Keratinocyte (primary cell): ENCODE results near the gene MLN. TPM values are rescaled to one million over a fixed set of nuclear protein-coding genes. Genes with fewer than 3 reads are reported as not detected.

Experiments
- DNase-seq: peaks from one replicate; pipeline ENCODE4 v3.0.0-alpha.2; 2011; ENCODE audit warnings: low read depth, missing footprints, low spot score
- FAIRE-seq: peaks from 2 replicates; lab custom pipeline; 2011; peaks lifted over from hg19 to GRCh38; lab: Jason Lieb, UNC
- H2AFZ ChIP-seq: 2 replicates; pipeline ENCODE4 v1.6.0; 2012; ENCODE audit warnings: low read length, control low read depth, inconsistent platforms; ENCODE audit not compliant: control insufficient read depth
- H3K27ac ChIP-seq: 2 replicates; pipeline ENCODE4 v1.5.1; 2011; ENCODE audit warnings: low read length; ENCODE audit not compliant: control insufficient read depth, insufficient read depth
- H3K27me3 ChIP-seq: 3 replicates; pipeline ENCODE4 v1.6.0; 2011; ENCODE audit warnings: low read length; ENCODE audit not compliant: control insufficient read depth, insufficient read depth; ENCODE audit errors: extremely low read depth
- H3K36me3 ChIP-seq, 2 experiments: 2 replicates in 1 of 2; 3 replicates in 1 of 2; pipeline ENCODE4 v1.5.1; 2011; ENCODE audit warnings: low read length in 2 of 2, mild to moderate bottlenecking in 1 of 2; ENCODE audit not compliant: control insufficient read depth in 2 of 2, insufficient read depth in 2 of 2; ENCODE audit errors: extremely low read depth in 1 of 2
- H3K4me1 ChIP-seq: 3 replicates; pipeline ENCODE4 v1.5.1; 2011; ENCODE audit warnings: low read length; ENCODE audit not compliant: control insufficient read depth, insufficient read depth; ENCODE audit errors: extremely low read depth
- H3K4me2 ChIP-seq: 3 replicates; pipeline ENCODE4 v1.6.0; 2011; ENCODE audit warnings: low read depth, low read length; ENCODE audit not compliant: control insufficient read depth, insufficient read depth; ENCODE audit errors: extremely low read depth
- H3K4me3 ChIP-seq, 3 experiments: fragments of 200-600 bp in 1 of 3; sonication (generic) in 1 of 3; 2 replicates in 2 of 3; 3 replicates in 1 of 3; pipeline ENCODE4 v1.5.1; 2011 to 2016; ENCODE audit warnings: low read length in 3 of 3, mild to moderate bottlenecking in 3 of 3, control low read depth in 2 of 3, inconsistent platforms in 1 of 3, low read depth in 1 of 3, mixed read lengths in 1 of 3, mixed run types in 1 of 3, moderate library complexity in 1 of 3; ENCODE audit not compliant: control insufficient read depth in 2 of 3, insufficient read depth in 2 of 3; ENCODE audit errors: extremely low read depth in 1 of 3
- H3K79me2 ChIP-seq: 2 replicates; pipeline ENCODE4 v1.6.0; 2012; ENCODE audit warnings: low read length; ENCODE audit not compliant: control insufficient read depth, insufficient read depth
- H3K9ac ChIP-seq: 3 replicates; pipeline ENCODE4 v1.6.0; 2011; ENCODE audit warnings: low read length; ENCODE audit not compliant: control insufficient read depth, insufficient read depth; ENCODE audit errors: extremely low read depth
- H3K9me1 ChIP-seq: 3 replicates; pipeline ENCODE4 v1.6.0; 2011; ENCODE audit warnings: low read length; ENCODE audit not compliant: control insufficient read depth, insufficient read depth; ENCODE audit errors: extremely low read depth
- H3K9me3 ChIP-seq: 2 replicates; pipeline ENCODE4 v1.5.1; 2012; ENCODE audit warnings: low read depth, low read length; ENCODE audit not compliant: control insufficient read depth
- H4K20me1 ChIP-seq: 3 replicates; pipeline ENCODE4 v1.6.0; 2011; ENCODE audit warnings: low read length; ENCODE audit not compliant: control insufficient read depth, insufficient read depth; ENCODE audit errors: extremely low read depth
- EZH2 ChIP-seq: IDR thresholded peaks from one replicate; pipeline ENCODE4 v1.6.1; 2012; ENCODE audit warnings: inconsistent platforms, mild to moderate bottlenecking, low read length, moderate library complexity
- dilution Hi-C: fragments of 300-500 bp; cut with MboI; formaldehyde crosslinking; loops from one replicate; pipeline ENCODE4 v1.7.0; 2020; ENCODE audit warnings: low sequenced_read_pairs; ENCODE audit not compliant: extremely low pct_ligation_motif_present
- polyA plus RNA-seq, 5 experiments: library from polyadenylated mRNA; depleted of rRNA in 3 of 5; stranded (reverse) in 3 of 5; stranded (forward) in 1 of 5; unstranded in 1 of 5; fragments of >200 nt; gene quantifications; 1 replicate in 1 of 5; 2 replicates in 3 of 5; 3 replicates in 1 of 5; pipeline versions ENCODE4 v1.2.1 to v1.2.3, GENCODE V29; 2011 to 2012; ENCODE audit warnings: missing spikeins in 2 of 5, low read depth in 1 of 5, low replicate concordance in 1 of 5
- TF ChIP-seq, protein P1 (sequence below), 3 experiments: IDR thresholded peaks in 1 of 3; conservative IDR thresholded peaks in 1 of 3; optimal IDR thresholded peaks in 1 of 3; 2 replicates in 2 of 3; 3 replicates in 1 of 3; pipeline versions ENCODE3 to v1.5.1; 2011; ENCODE audit warnings: low read length in 3 of 3, mild to moderate bottlenecking in 3 of 3, moderate library complexity in 2 of 3, control low read depth in 1 of 3, inconsistent platforms in 1 of 3; ENCODE audit not compliant: insufficient read depth in 2 of 3; ENCODE audit errors: extremely low read depth in 1 of 3

Gene MLN
- polyA plus RNA-seq, 1 donor (not counting 4 experiments of a cell fraction or from before 2014, with no cell fraction given) = not detected

DNA sequence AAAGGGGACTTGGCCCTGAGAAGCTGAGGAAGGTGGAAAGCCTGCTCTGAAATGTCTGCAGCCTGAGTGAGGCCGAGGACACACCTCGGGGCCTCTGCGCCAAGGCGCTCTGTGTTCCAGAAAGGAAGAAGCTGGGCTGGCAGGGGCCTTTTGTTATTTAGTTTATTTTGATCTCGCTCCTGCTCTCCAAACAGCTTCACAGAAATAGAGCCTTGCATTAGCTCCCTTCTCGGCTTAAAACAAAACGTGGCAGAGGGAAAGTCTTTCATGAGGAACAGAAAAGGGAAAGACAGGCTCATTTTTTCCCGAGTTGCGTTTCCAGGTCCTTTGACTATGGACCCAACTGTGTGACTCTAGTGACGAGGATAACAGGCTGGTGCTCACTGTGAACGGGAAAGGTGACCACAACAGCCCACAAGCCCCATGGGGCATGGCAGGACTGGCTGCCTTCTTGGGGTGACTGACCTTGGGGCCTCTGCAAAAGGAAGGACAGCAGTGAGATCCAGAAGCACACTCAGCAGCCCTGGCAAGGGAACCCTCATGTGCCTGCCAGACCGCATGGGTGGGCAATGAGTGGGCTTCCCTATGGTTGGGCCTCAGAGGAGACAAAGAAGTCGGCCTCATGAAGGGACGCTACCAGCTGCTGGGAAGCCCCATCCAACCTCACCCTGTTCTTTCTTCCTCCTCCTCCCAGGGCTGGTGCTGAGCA lies 33.5 kb downstream of the MLN start:
- Histone ChIP-seq H3K4me1 (peaks cover 30% of the 10 kb centered on the region), H3K27ac (no peak overlapping the region), H2AFZ (no peak overlapping the region), H3K4me2 (no peak overlapping the region), H4K20me1 (peaks cover 4% of the 10 kb centered on the region), H3K27me3 (peaks cover 12% of the 10 kb centered on the region), H3K9me3 (no peaks in the 10 kb centered on the region), H3K9ac (no peak overlapping the region), H3K9me1 (peaks cover 5% of the 10 kb centered on the region), H3K36me3 (peaks cover 9 to 21% of the 10 kb centered on the region in 2 experiments), H3K4me3 (no peak overlapping the region), H3K79me2 (no peaks in the 10 kb centered on the region)
- dilution Hi-C loops = no loop called here
- FAIRE-seq (no peak), DNase-seq (no peak)
- TF ChIP-seq, protein P1, sequence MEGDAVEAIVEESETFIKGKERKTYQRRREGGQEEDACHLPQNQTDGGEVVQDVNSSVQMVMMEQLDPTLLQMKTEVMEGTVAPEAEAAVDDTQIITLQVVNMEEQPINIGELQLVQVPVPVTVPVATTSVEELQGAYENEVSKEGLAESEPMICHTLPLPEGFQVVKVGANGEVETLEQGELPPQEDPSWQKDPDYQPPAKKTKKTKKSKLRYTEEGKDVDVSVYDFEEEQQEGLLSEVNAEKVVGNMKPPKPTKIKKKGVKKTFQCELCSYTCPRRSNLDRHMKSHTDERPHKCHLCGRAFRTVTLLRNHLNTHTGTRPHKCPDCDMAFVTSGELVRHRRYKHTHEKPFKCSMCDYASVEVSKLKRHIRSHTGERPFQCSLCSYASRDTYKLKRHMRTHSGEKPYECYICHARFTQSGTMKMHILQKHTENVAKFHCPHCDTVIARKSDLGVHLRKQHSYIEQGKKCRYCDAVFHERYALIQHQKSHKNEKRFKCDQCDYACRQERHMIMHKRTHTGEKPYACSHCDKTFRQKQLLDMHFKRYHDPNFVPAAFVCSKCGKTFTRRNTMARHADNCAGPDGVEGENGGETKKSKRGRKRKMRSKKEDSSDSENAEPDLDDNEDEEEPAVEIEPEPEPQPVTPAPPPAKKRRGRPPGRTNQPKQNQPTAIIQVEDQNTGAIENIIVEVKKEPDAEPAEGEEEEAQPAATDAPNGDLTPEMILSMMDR (optimal IDR thresholded peaks at IDR 0.05 in 1 of 3, IDR thresholded peaks at IDR 0.05 in 1 of 3, conservative IDR thresholded peaks at IDR 0.05 in 1 of 3; ENCODE audit: extremely low read depth in 1 of 3, insufficient read depth in 2 of 3, low read length in 3 of 3) = no peak
- no peak for TF ChIP-seq EZH2

DNA sequence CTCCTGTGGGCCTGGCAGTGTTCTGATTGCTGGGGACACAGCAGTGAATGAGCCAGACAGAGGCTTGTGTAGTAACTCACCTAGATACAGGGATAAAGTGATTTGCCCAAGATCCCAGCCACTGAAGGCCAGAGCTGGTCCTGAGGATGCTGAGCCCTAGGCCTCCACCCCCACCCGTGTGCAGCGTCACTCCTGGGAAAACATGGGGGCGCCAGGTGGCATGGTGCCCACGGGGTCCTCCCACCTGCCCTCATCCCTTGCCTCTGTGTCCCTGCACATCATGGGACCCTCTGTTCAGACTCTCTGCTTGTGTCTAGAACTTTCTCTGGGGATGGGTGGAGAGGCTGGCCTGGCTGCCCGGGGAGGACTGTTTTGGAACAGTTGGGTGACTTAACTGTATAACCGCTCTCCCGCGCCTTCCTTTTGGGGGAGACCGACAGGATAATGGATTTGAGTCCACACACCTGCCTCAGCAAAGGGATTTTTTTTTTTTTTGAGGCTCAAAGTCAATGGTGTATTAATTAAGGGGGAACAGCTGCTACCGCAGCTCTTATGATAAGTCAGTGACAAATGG lies 34.5 kb downstream of the MLN start:
- DNase-seq (no peak), FAIRE-seq (no peak)
- TF ChIP-seq EZH2 = no peak
- TF ChIP-seq, protein P1 (optimal IDR thresholded peaks at IDR 0.05 in 1 of 3, IDR thresholded peaks at IDR 0.05 in 1 of 3, conservative IDR thresholded peaks at IDR 0.05 in 1 of 3; ENCODE audit: extremely low read depth in 1 of 3, insufficient read depth in 2 of 3, low read length in 3 of 3) = no peak
- dilution Hi-C loops = no loop called here
- Histone ChIP-seq H3K27ac (no peak overlapping the region), H3K36me3 (peaks cover 5 to 13% of the 10 kb centered on the region in 2 experiments), H3K4me2 (no peak overlapping the region), H3K9ac (no peak overlapping the region), H3K4me1 (peaks cover 30% of the 10 kb centered on the region), H3K9me1 (peaks cover 5% of the 10 kb centered on the region), H3K79me2 (no peaks in the 10 kb centered on the region), H3K9me3 (no peaks in the 10 kb centered on the region), H3K4me3 (no peak overlapping the region), H2AFZ (no peak overlapping the region), H4K20me1 (peaks cover 4% of the 10 kb centered on the region), H3K27me3 (peaks cover 12% of the 10 kb centered on the region)
